Measurements from ENCODE around the gene GRK5.

GRK5 gene

DNA sequence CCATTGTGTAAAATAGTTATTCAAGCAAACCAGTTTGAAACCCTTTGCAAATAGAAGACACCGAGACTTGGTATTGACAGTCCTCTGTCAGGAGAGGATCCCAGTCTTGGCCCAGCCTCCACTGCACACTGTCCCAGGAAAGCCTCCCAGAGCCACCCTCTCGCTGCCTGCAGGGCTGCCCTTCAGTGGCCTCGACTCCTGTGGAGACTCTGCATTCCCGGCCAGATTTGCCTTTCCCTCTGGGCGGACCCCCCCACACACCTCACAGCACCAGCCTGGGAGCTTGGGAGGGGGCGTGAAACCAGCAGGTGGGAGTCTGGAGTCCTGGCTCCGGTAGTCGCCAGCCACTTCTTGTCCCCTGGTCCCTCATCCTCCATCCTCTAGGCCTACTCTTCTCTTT is 48.7 kb downstream of the GRK5 start:
- H3K79me2 ChIP-seq (ENCODE audit: insufficient read depth, low read length): no peaks in the 10 kb centered on the region; the same call in 1 of the 2 replicates

GRCh38 chr10:119256897-119257296 is 49.5 kb downstream of the GRK5 start:
- Histone ChIP-seq H4K20me1 (ENCODE audit: insufficient read depth, low read length, poor library complexity, severe bottlenecking) (no peaks in the 10 kb centered on the region), H3K27me3 (ENCODE audit: insufficient read depth, low read length, poor library complexity, severe bottlenecking) (no peaks in the 10 kb centered on the region), H3F3A (ENCODE audit: low read depth) (no peaks in the 10 kb centered on the region), H3K4me2 (ENCODE audit: low read depth, low read length, poor library complexity, severe bottlenecking) (no peak overlapping the region), H3K4me3 (ENCODE audit: low read length, poor library complexity, severe bottlenecking) (no peak overlapping the region), H2AFZ (ENCODE audit: low read length) (no peak overlapping the region), H3K9me3 (ENCODE audit: insufficient read depth, low read depth, low read length) (peaks cover 4% of the 10 kb centered on the region; the same call in 1 of the 2 replicates), H3K9me2 (replicated peaks; ENCODE audit: low read depth, low read length) (no peaks in the 10 kb centered on the region), H3K9ac (ENCODE audit: low read depth, low read length, poor library complexity, severe bottlenecking) (no peak overlapping the region), H3K36me3 (ENCODE audit: insufficient read depth, low read length) (no peaks in the 10 kb centered on the region), H3K79me2 (ENCODE audit: insufficient read depth, low read length) (no peaks in the 10 kb centered on the region; the same call in 1 of the 2 replicates), H3K4me1 (ENCODE audit: insufficient read depth, low read length, poor library complexity, severe bottlenecking) (no peaks in the 10 kb centered on the region)
- TF ChIP-seq EZH2phosphoT487 (IDR thresholded peaks at IDR 0.05; ENCODE audit: borderline replicate concordance) (no peak), CTCF (conservative IDR thresholded peaks at IDR 0.05; ENCODE audit: low read length) (no peak)

More for the DNA sequence above, 48.7 kb downstream of the GRK5 start:
- Histone ChIP-seq H3K9me3 (ENCODE audit: insufficient read depth, low read depth, low read length) (peaks cover 4% of the 10 kb centered on the region; the same call in 1 of the 2 replicates), H3K36me3 (ENCODE audit: insufficient read depth, low read length) (no peaks in the 10 kb centered on the region), H3F3A (ENCODE audit: low read depth) (no peaks in the 10 kb centered on the region), H3K4me1 (ENCODE audit: insufficient read depth, low read length, poor library complexity, severe bottlenecking) (no peaks in the 10 kb centered on the region), H3K9ac (ENCODE audit: low read depth, low read length, poor library complexity, severe bottlenecking) (no peak overlapping the region), H3K9me2 (replicated peaks; ENCODE audit: low read depth, low read length) (no peaks in the 10 kb centered on the region), H3K4me3 (ENCODE audit: low read length, poor library complexity, severe bottlenecking) (no peak overlapping the region), H3K27me3 (ENCODE audit: insufficient read depth, low read length, poor library complexity, severe bottlenecking) (no peaks in the 10 kb centered on the region), H4K20me1 (ENCODE audit: insufficient read depth, low read length, poor library complexity, severe bottlenecking) (no peaks in the 10 kb centered on the region), H3K4me2 (ENCODE audit: low read depth, low read length, poor library complexity, severe bottlenecking) (no peak overlapping the region), H2AFZ (ENCODE audit: low read length) (no peak overlapping the region)
- no peak for TF ChIP-seq EZH2phosphoT487 (IDR thresholded peaks at IDR 0.05; ENCODE audit: borderline replicate concordance)
- TF ChIP-seq CTCF (conservative IDR thresholded peaks at IDR 0.05; ENCODE audit: low read length): no peak

GRCh38 chr10:119257899-119258419 is 50.6 kb downstream of the GRK5 start:
- TF ChIP-seq CTCF (conservative IDR thresholded peaks at IDR 0.05; ENCODE audit: low read length) (no peak), EZH2phosphoT487 (IDR thresholded peaks at IDR 0.05; ENCODE audit: borderline replicate concordance) (no peak)
- Histone ChIP-seq H3K79me2 (ENCODE audit: insufficient read depth, low read length) (no peaks in the 10 kb centered on the region; the same call in 1 of the 2 replicates), H3F3A (ENCODE audit: low read depth) (no peaks in the 10 kb centered on the region), H3K36me3 (ENCODE audit: insufficient read depth, low read length) (no peaks in the 10 kb centered on the region), H3K4me1 (ENCODE audit: insufficient read depth, low read length, poor library complexity, severe bottlenecking) (no peaks in the 10 kb centered on the region), H3K9me3 (ENCODE audit: insufficient read depth, low read depth, low read length) (peaks cover 4% of the 10 kb centered on the region; the same call in 1 of the 2 replicates), H3K4me2 (ENCODE audit: low read depth, low read length, poor library complexity, severe bottlenecking) (no peak overlapping the region), H3K9ac (ENCODE audit: low read depth, low read length, poor library complexity, severe bottlenecking) (no peak overlapping the region), H2AFZ (ENCODE audit: low read length) (no peak overlapping the region), H3K9me2 (replicated peaks; ENCODE audit: low read depth, low read length) (no peaks in the 10 kb centered on the region), H4K20me1 (ENCODE audit: insufficient read depth, low read length, poor library complexity, severe bottlenecking) (no peaks in the 10 kb centered on the region), H3K4me3 (ENCODE audit: low read length, poor library complexity, severe bottlenecking) (no peak overlapping the region), H3K27me3 (ENCODE audit: insufficient read depth, low read length, poor library complexity, severe bottlenecking) (no peaks in the 10 kb centered on the region)

All from Loucy (cell line).